ENCODE measurements around the gene ENO1. TPM values are rescaled to one million over a fixed set of nuclear protein-coding genes. Genes with fewer than 3 reads are reported as not detected.

The ENO1 gene
- total and polyA plus RNA-seq, 2 donors (not counting 3 experiments of a cell fraction or from before 2014, with no cell fraction given): 1,111 to 1,593 TPM

GRCh38 chr1:8816831-8817411 lies 61.6 kb downstream of the ENO1 start:
- Histone ChIP-seq H4K20me1 (replicated peaks; ENCODE audit: control insufficient read depth, extremely low read depth, insufficient read depth, low read length) (no peaks in the 10 kb centered on the region), H3K4me2 (ENCODE audit: insufficient read depth, low read length) (peak overlapping the region; percentile 80), H3K79me2 (ENCODE audit: control insufficient read depth, insufficient read depth, low read length) (peaks cover 37% of the 10 kb centered on the region), H3K9me3 (replicated peaks; ENCODE audit: control insufficient read depth, insufficient read depth, low read length) (no peaks in the 10 kb centered on the region), H3K27ac (ENCODE audit: insufficient read depth, low read depth, low read length) (peak overlapping the region; percentile 92), H3K27me3 (ENCODE audit: control insufficient read depth in 2 of 2, insufficient read depth in 2 of 2, low read length in 2 of 2) (no peaks in the 10 kb centered on the region), H3K9ac (replicated peaks; ENCODE audit: extremely low read depth, insufficient read depth, low read length) (peak overlapping the region; percentile 98), H3K36me3 (ENCODE audit: control insufficient read depth in 2 of 2, extremely low read depth in 1 of 2, insufficient read depth in 2 of 2, low read length in 2 of 2) (no peaks in the 10 kb centered on the region), H3K4me1 (ENCODE audit: control insufficient read depth, extremely low read depth, insufficient read depth, low read length) (peaks cover 57% of the 10 kb centered on the region), H3K9me1 (replicated peaks; ENCODE audit: control insufficient read depth, extremely low read depth, insufficient read depth, low read length) (no peaks in the 10 kb centered on the region), H2AFZ (ENCODE audit: low read depth, low read length) (peak overlapping the region; percentile 48), H3K4me3 (replicated peaks in 1 of 3; ENCODE audit: insufficient read depth in 1 of 3, low read depth in 1 of 3, low read length in 3 of 3) (peak overlapping the region; percentile 84 to 98 (median 91))
- dilution Hi-C loops (cut with MboI; ENCODE audit: extremely low pct_ligation_motif_present, low sequenced_read_pairs): no loop called here
- CTCF ChIA-PET: interaction anchor here (1.0 to 2.3 kb wide), 4 partner anchors 15 to 90 kb away, joined by 3 to 17 read pairs (median 8); no protein-coding TSS in a partner anchor
- BruUV-seq (replicated peaks): TSS peak; percentile 46
- intact Hi-C loops (cut with micrococcal nuclease): loop anchor here (1.0 to 5.0 kb wide), 4 partner anchors 41 to 246 kb away; partner anchors contain the start of gene ENO1
- POLR2A ChIA-PET: interaction anchor here (0.6 to 0.9 kb wide), 5 partner anchors 9 to 800 kb away, joined by 4 to 7 read pairs (median 5); no protein-coding TSS in a partner anchor
- DNase-seq (ENCODE audit: low read depth, low spot score): peak; percentile 45
- TF ChIP-seq MYC (IDR thresholded peaks at IDR 0.05; ENCODE audit: low read depth, low read length): no peak
- TF ChIP-seq POLR2AphosphoS5 (IDR thresholded peaks at IDR 0.05; ENCODE audit: insufficient read depth, low read depth, low read length): no peak
- no peak for TF ChIP-seq GATA2 (IDR thresholded peaks at IDR 0.05; ENCODE audit: insufficient read depth, insufficient read length, low read depth, low read length)
- no peak for TF ChIP-seq FOS (IDR thresholded peaks at IDR 0.05; ENCODE audit: borderline replicate concordance, insufficient read depth, low read length)
- TF ChIP-seq JUN (IDR thresholded peaks at IDR 0.05; ENCODE audit: borderline replicate concordance, insufficient read depth, insufficient read length, low read depth): no peak
- TF ChIP-seq POLR2A (IDR thresholded peaks at IDR 0.05; ENCODE audit: low read depth, low read length): no peak
- no peak for FAIRE-seq

GRCh38 chr1:8816264-8816663 lies 62.2 kb downstream of the ENO1 start:
- Histone ChIP-seq H3K9me1 (replicated peaks; ENCODE audit: control insufficient read depth, extremely low read depth, insufficient read depth, low read length) (no peaks in the 10 kb centered on the region), H3K4me2 (ENCODE audit: insufficient read depth, low read length) (peak overlapping the region; percentile 80), H3K9me3 (replicated peaks; ENCODE audit: control insufficient read depth, insufficient read depth, low read length) (no peaks in the 10 kb centered on the region), H3K4me1 (ENCODE audit: control insufficient read depth, extremely low read depth, insufficient read depth, low read length) (peaks cover 53% of the 10 kb centered on the region), H3K4me3 (replicated peaks in 1 of 3; ENCODE audit: insufficient read depth in 1 of 3, low read depth in 1 of 3, low read length in 3 of 3) (peak overlapping the region; percentile 84 to 98 (median 91)), H3K27ac (ENCODE audit: insufficient read depth, low read depth, low read length) (peak overlapping the region; percentile 92), H3K36me3 (ENCODE audit: control insufficient read depth in 2 of 2, extremely low read depth in 1 of 2, insufficient read depth in 2 of 2, low read length in 2 of 2) (no peaks in the 10 kb centered on the region), H3K9ac (replicated peaks; ENCODE audit: extremely low read depth, insufficient read depth, low read length) (peak overlapping the region; percentile 98), H4K20me1 (replicated peaks; ENCODE audit: control insufficient read depth, extremely low read depth, insufficient read depth, low read length) (no peaks in the 10 kb centered on the region), H3K79me2 (ENCODE audit: control insufficient read depth, insufficient read depth, low read length) (peaks cover 43% of the 10 kb centered on the region), H3K27me3 (ENCODE audit: control insufficient read depth in 2 of 2, insufficient read depth in 2 of 2, low read length in 2 of 2) (no peaks in the 10 kb centered on the region), H2AFZ (ENCODE audit: low read depth, low read length) (no peak overlapping the region)
- dilution Hi-C loops (cut with MboI; ENCODE audit: extremely low pct_ligation_motif_present, low sequenced_read_pairs): no loop called here
- TF ChIP-seq GATA2 (IDR thresholded peaks at IDR 0.05; ENCODE audit: insufficient read depth, insufficient read length, low read depth, low read length): no peak
- peak; percentile 66 for TF ChIP-seq FOS (IDR thresholded peaks at IDR 0.05; ENCODE audit: borderline replicate concordance, insufficient read depth, low read length)
- TF ChIP-seq JUN (IDR thresholded peaks at IDR 0.05; ENCODE audit: borderline replicate concordance, insufficient read depth, insufficient read length, low read depth): peak; percentile 36
- no TSS peak for BruUV-seq (replicated peaks)
- ChIA-PET CTCF (interaction anchor here (0.9 to 2.3 kb wide), 9 partner anchors 12 to 255 kb away, joined by 3 to 33 read pairs (median 4); no protein-coding TSS in a partner anchor), POLR2A (interaction anchor here (1.2 kb wide), 1 partner anchor 33 kb away, joined by 7 read pairs; no protein-coding TSS in a partner anchor)
- DNase-seq (ENCODE audit: low read depth, low spot score) (peak; percentile 78), FAIRE-seq (peak; percentile 81)
- intact Hi-C loops (cut with micrococcal nuclease): loop anchor here (2.0 to 5.0 kb wide), 3 partner anchors 63 to 245 kb away; partner anchors contain the start of gene ENO1

Data from endothelial cell of umbilical vein (primary cell).